Ovary (tissue), 9 donors: ENCODE data around the gene PLCL1. TPM values are rescaled to one million over a fixed set of nuclear protein-coding genes. Genes with fewer than 3 reads are reported as not detected.

ENCODE experiments used
- DNase-seq, 5 donors: peaks; one replicate each; pipeline ENCODE4 v3.0.0-alpha.2; 2019 to 2020
- H3K27ac ChIP-seq, 2 donors: fragments of 200-600 bp; one replicate each; pipeline versions ENCODE4 v1.5.1 to v1.8.0; 2019 to 2022
- H3K27me3 ChIP-seq: fragments of 200-600 bp; one replicate; pipeline ENCODE4 v1.8.0; 2022
- H3K36me3 ChIP-seq: fragments of 200-600 bp; sonication (generic); one replicate; pipeline ENCODE4 v1.5.1; 2019
- H3K4me1 ChIP-seq: one replicate; pipeline ENCODE4 v1.8.1; 2013; ENCODE audit warnings: mild to moderate bottlenecking, moderate library complexity; ENCODE audit not compliant: insufficient read depth
- H3K4me3 ChIP-seq: fragments of 200-600 bp; sonication (generic); one replicate; pipeline ENCODE4 v1.5.1; 2017
- H3K9me3 ChIP-seq, 2 donors: fragments of 200-600 bp in 1 of 2; sonication (generic) in 1 of 2; one replicate each; pipeline versions ENCODE4 v1.5.1 to v1.8.1; 2013 to 2019; ENCODE audit warnings: mild to moderate bottlenecking in 1 of 2, moderate library complexity in 1 of 2
- EP300 ChIP-seq: sonication (generic); formaldehyde crosslinking; IDR thresholded peaks from one replicate; pipeline ENCODE4 v1.6.1; 2017; ENCODE audit warnings: antibody characterized with exemption
- POLR2A ChIP-seq: fragments of 450-650 bp; IDR thresholded peaks from one replicate; pipeline ENCODE4 v1.6.1; 2017; ENCODE audit warnings: antibody characterized with exemption, mild to moderate bottlenecking, moderate library complexity
- WGBS, 3 donors: extraction: QIAGEN DNeasy Blood & Tissue Kit in 1 of 3; methylation state at CpG; one replicate each; pipeline versions ENCODE4 v1.1.5 to v1.1.7; 2013 to 2017; 5-methylcytosine and 5-hydroxymethylcytosine counted together
- intact Hi-C, 4 donors: fragments of 100-400 bp; cut with DNase I; formaldehyde crosslinking; loops; one replicate each; pipeline versions ENCODE4 v1.11.0 to v1.15.1; 2022 to 2023
- polyA plus RNA-seq, 2 donors: library from polyadenylated mRNA; stranded (reverse); fragments of 200-250 nt in 1 of 2; fragments of 350-450 nt in 1 of 2; fragmentation: Illumina TruSeq in 1 of 2; extraction: RNeasy Lipid Tissue Mini Kit (QIAGEN cat#74804) in 1 of 2; gene quantifications; one replicate each; pipeline ENCODE4 v1.2.3, GENCODE V29; 2013 to 2014
- total RNA-seq, 7 donors: library from RNA; depleted of rRNA in 2 of 7; stranded (reverse); fragments of >200 nt in 2 of 7; fragmentation: NEBNext Ultra II Directional in 3 of 7; extraction: Animal tissue kit (Norgen Biotek cat#: 25700) in 3 of 7; gene quantifications; one replicate each; pipeline versions ENCODE4 v1.1.0 to v1.2.4, GENCODE V29; 2016 to 2023
- TF ChIP-seq, protein P1 (sequence below), 3 donors: fragments of 450-650 bp in 2 of 3; fragments of 200-600 bp in 1 of 3; IDR thresholded peaks; one replicate each; pipeline versions ENCODE4 v1.5.1 to v1.8.0; 2016 to 2022; ENCODE audit warnings: antibody characterized with exemption in 3 of 3, mild to moderate bottlenecking in 1 of 3
- donor health status: DM: no; HTN: no; CAD: no; lungs with moderate emphysema.
- donor health status: DM: no; HTN: no; CAD: no.
- donor health status: Bipolar disorder and iron deficiency.
- donor health status: DM: yes; HTN: yes; CAD: no.
- donor health status: DM: no; HTN: no; CAD: no.
- donor health status: DM: yes; HTN: yes; CAD: no.

PLCL1 gene
- total and polyA plus RNA-seq, 9 donors = 8.4 to 17.9 (median 11.1) TPM

DNA sequence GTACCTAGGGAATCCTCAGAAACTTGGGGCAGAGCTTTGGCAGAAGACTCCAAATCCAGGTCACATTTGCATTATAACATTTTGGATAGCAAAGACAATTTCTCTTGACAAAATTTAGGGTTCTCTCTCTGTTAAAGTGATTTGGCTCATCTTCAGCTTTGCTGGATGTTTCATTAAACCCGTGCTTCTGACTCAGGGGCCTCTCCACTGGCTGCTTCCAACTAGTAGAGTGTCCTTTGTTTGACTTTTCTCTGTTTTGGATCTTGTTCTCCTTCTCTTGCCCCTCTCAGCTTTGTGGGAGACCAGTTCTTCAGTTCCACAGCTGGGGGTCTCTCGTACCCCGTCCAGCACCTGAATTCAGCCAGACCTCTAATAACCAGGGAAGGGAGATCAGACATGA is 145.6 kb downstream of the PLCL1 start:
- DNase-seq = no peak
- Histone ChIP-seq H3K4me1 (peaks cover 9% of the 10 kb centered on the region), H3K36me3 (no peaks in the 10 kb centered on the region), H3K4me3 (no peak overlapping the region), H3K27me3 (no peaks in the 10 kb centered on the region), H3K27ac (no peak overlapping the region), H3K9me3 (no peaks in the 10 kb centered on the region)
- intact Hi-C loops = no loop called here
- TF ChIP-seq, protein P1, sequence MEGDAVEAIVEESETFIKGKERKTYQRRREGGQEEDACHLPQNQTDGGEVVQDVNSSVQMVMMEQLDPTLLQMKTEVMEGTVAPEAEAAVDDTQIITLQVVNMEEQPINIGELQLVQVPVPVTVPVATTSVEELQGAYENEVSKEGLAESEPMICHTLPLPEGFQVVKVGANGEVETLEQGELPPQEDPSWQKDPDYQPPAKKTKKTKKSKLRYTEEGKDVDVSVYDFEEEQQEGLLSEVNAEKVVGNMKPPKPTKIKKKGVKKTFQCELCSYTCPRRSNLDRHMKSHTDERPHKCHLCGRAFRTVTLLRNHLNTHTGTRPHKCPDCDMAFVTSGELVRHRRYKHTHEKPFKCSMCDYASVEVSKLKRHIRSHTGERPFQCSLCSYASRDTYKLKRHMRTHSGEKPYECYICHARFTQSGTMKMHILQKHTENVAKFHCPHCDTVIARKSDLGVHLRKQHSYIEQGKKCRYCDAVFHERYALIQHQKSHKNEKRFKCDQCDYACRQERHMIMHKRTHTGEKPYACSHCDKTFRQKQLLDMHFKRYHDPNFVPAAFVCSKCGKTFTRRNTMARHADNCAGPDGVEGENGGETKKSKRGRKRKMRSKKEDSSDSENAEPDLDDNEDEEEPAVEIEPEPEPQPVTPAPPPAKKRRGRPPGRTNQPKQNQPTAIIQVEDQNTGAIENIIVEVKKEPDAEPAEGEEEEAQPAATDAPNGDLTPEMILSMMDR (IDR thresholded peaks at IDR 0.05) = no peak
- TF ChIP-seq POLR2A (no peak), EP300 (no peak)
- WGBS, 3 donors = 77 to 89% (median 79%) methylated on average over 3 of the region's 3 CpGs

DNA sequence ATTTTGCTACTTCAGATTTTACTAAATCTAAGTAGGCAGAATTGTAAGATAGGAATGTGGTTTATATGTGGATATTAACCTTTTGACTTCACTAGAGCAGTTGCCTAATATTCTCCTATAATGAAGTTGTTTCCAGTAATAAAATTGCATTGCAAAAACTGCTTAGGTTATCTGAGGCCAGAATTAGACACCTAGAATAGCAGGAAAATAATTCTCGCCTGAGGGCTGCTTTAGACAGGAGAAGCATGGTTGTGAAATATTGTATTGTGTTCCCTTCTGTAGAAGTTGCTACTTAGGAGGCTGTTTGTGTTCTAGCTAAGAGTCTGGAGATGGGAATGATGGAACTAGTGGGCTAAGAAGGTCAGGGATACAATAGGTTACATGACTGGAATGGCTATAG is 146.3 kb downstream of the PLCL1 start:
- no peak for DNase-seq
- H3K27ac ChIP-seq = no peak overlapping the region
- H3K27me3 ChIP-seq = no peaks in the 10 kb centered on the region
- H3K4me1 ChIP-seq = peaks cover 9% of the 10 kb centered on the region
- no peaks in the 10 kb centered on the region for H3K9me3 ChIP-seq
- 24 to 65% (median 62%) methylated on average over 1 of the region's 1 CpG for WGBS, 3 donors
- intact Hi-C loops = no loop called here
- no peak overlapping the region for H3K4me3 ChIP-seq
- TF ChIP-seq POLR2A = no peak
- no peak for TF ChIP-seq EP300
- TF ChIP-seq, protein P1 (IDR thresholded peaks at IDR 0.05) = no peak
- no peaks in the 10 kb centered on the region for H3K36me3 ChIP-seq

DNA sequence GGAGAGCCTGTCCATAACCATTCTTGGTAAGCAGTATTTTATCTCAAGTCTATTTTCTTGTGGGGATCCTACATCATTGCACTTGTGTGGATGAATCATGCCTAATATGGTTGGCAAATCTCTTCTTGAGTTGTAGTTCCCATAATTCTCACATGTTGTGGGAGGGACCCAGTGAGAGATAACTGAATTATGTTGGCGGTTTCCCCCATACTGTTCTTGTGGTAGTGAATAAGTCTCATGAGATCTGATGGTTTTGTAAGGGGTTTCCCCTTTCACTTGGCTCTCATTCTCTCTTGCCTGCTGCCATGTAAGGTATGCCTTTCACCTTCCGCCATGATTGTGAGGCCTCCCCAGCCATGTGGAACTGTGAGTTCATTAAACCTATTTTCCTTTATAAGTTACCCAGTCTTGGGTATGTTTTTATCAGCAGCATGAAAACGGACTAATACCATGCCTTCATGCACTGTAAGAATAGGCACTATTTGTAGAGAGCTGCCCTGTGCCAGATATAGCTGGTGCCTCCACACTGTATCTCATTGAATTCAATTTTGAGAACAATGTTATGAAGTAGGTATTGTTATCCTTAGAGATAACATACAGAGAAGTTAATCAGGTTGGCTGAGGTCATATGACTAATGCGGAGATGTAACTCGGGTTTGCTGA is 148.3 kb downstream of the PLCL1 start:
- no peak for TF ChIP-seq POLR2A
- no peak for TF ChIP-seq EP300
- TF ChIP-seq, protein P1 (IDR thresholded peaks at IDR 0.05) = no peak
- WGBS, 3 donors = 94 to 96% (median 96%) methylated on average over 5 of the region's 5 CpGs
- no peaks in the 10 kb centered on the region for H3K36me3 ChIP-seq
- no peak overlapping the region for H3K4me3 ChIP-seq
- no peak for DNase-seq
- H3K9me3 ChIP-seq = no peaks in the 10 kb centered on the region
- H3K4me1 ChIP-seq = peaks cover 9% of the 10 kb centered on the region
- no peaks in the 10 kb centered on the region for H3K27me3 ChIP-seq
- H3K27ac ChIP-seq = no peak overlapping the region
- intact Hi-C loops = no loop called here

DNA sequence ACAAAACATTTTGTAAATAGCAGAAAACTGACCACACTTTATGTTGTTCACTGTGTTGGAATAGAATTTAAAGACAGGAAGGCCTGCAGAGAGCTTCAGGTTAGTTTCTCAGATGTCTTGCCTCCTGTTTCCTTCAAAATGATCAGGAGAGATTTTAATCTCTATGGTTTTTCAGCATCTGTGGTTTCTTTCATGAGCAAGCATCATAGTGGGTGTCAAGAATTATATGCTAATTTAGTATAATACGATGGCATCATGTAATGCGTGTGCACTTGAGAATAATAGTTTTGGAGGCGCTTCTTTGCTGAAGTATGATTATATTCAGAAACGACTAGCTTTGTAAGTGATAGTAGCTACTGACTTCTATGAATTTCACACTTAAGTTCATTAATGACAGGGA is 149.9 kb downstream of the PLCL1 start:
- Histone ChIP-seq H3K27me3 (no peaks in the 10 kb centered on the region), H3K9me3 (no peaks in the 10 kb centered on the region), H3K4me1 (peaks cover 7% of the 10 kb centered on the region), H3K36me3 (no peaks in the 10 kb centered on the region), H3K4me3 (no peak overlapping the region), H3K27ac (no peak overlapping the region)
- WGBS, 3 donors = 75 to 78% (median 76%) methylated on average over 4 of the region's 4 CpGs
- no peak for DNase-seq
- TF ChIP-seq, protein P1 (IDR thresholded peaks at IDR 0.05) = no peak
- TF ChIP-seq EP300 = no peak
- no peak for TF ChIP-seq POLR2A
- intact Hi-C loops = no loop called here
